Prostate gland (tissue), 2 donors: ENCODE measurements around the gene TSSK6.

Source experiments
- POLR2A ChIP-seq: fragments of 450-650 bp; IDR thresholded peaks from one replicate; pipeline ENCODE4 v1.6.1; 2016; ENCODE audit warnings: antibody characterized with exemption, mild to moderate bottlenecking
- TF ChIP-seq, protein P1 (sequence below), 4 experiments: fragments of 200-600 bp in 2 of 4; fragments of 450-650 bp in 2 of 4; sonication (generic) in 2 of 4; IDR thresholded peaks; 1 replicate in 3 of 4; 2 replicates in 1 of 4; pipeline ENCODE4 v1.5.1; 2016 to 2019; ENCODE audit warnings: antibody characterized with exemption in 4 of 4, mild to moderate bottlenecking in 2 of 4, moderate library complexity in 2 of 4

DNA sequence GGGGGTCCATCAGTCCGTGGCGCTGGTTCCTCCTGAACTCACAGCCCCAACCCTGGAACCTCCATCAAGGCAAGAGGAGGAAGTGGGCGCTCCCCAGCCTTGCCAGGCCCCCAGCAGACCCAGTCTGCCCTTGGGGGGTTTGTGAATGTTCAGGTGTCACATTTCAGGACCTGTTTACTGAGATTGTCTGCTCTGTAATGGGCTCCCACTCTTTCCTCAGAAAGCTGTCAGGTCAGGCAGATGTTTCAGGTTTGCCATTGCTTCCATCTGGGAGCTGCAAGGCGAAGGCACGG is 29.4 kb downstream of the TSSK6 start:
- TF ChIP-seq, protein P1, sequence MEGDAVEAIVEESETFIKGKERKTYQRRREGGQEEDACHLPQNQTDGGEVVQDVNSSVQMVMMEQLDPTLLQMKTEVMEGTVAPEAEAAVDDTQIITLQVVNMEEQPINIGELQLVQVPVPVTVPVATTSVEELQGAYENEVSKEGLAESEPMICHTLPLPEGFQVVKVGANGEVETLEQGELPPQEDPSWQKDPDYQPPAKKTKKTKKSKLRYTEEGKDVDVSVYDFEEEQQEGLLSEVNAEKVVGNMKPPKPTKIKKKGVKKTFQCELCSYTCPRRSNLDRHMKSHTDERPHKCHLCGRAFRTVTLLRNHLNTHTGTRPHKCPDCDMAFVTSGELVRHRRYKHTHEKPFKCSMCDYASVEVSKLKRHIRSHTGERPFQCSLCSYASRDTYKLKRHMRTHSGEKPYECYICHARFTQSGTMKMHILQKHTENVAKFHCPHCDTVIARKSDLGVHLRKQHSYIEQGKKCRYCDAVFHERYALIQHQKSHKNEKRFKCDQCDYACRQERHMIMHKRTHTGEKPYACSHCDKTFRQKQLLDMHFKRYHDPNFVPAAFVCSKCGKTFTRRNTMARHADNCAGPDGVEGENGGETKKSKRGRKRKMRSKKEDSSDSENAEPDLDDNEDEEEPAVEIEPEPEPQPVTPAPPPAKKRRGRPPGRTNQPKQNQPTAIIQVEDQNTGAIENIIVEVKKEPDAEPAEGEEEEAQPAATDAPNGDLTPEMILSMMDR (IDR thresholded peaks at IDR 0.05): no peak
- TF ChIP-seq POLR2A: no peak
